Neural cell (in vitro differentiated cells): ENCODE data around the gene PLXNA4.

Source experiments
- EZH2 ChIP-seq: fragments of 200-600, 300-800 bp; shearing (Covaris generic), sonication (generic); IDR thresholded peaks from 2 replicates; pipeline ENCODE4 v1.6.1; 2014; ENCODE audit warnings: antibody characterized with exemption, low read length, borderline replicate concordance, mild to moderate bottlenecking; ENCODE audit not compliant: insufficient read depth, poor library complexity, severe bottlenecking
- MXI1 ChIP-seq: fragments of 450-650 bp; conservative IDR thresholded peaks from 2 replicates; pipeline ENCODE4 v1.6.1; 2014; ENCODE audit warnings: antibody characterized with exemption, mild to moderate bottlenecking; ENCODE audit not compliant: poor library complexity, severe bottlenecking
- POLR2AphosphoS5 ChIP-seq: IDR thresholded peaks from 2 replicates; pipeline ENCODE4 v1.6.1; 2012
- SMC3 ChIP-seq: fragments of 450-650 bp; conservative IDR thresholded peaks from 2 replicates; pipeline ENCODE4 v1.6.1; 2014; ENCODE audit warnings: antibody characterized with exemption, mild to moderate bottlenecking, moderate library complexity; ENCODE audit not compliant: poor library complexity
- TAF1 ChIP-seq: IDR thresholded peaks from 2 replicates; pipeline ENCODE4 v1.6.1; 2012; ENCODE audit warnings: low read depth
- TF ChIP-seq, protein P1 (sequence below): fragments of 450-650 bp; IDR thresholded peaks from 2 replicates; pipeline ENCODE4 v1.5.1; 2014; ENCODE audit warnings: antibody characterized with exemption, mild to moderate bottlenecking, moderate library complexity; ENCODE audit not compliant: poor library complexity, severe bottlenecking

GRCh38 chr7:132152131-132152889 lies 424.0 kb downstream of the PLXNA4 start:
- TF ChIP-seq TAF1 (no peak), MXI1 (no peak), EZH2 (no peak), SMC3 (no peak), POLR2AphosphoS5 (no peak)
- TF ChIP-seq, protein P1, sequence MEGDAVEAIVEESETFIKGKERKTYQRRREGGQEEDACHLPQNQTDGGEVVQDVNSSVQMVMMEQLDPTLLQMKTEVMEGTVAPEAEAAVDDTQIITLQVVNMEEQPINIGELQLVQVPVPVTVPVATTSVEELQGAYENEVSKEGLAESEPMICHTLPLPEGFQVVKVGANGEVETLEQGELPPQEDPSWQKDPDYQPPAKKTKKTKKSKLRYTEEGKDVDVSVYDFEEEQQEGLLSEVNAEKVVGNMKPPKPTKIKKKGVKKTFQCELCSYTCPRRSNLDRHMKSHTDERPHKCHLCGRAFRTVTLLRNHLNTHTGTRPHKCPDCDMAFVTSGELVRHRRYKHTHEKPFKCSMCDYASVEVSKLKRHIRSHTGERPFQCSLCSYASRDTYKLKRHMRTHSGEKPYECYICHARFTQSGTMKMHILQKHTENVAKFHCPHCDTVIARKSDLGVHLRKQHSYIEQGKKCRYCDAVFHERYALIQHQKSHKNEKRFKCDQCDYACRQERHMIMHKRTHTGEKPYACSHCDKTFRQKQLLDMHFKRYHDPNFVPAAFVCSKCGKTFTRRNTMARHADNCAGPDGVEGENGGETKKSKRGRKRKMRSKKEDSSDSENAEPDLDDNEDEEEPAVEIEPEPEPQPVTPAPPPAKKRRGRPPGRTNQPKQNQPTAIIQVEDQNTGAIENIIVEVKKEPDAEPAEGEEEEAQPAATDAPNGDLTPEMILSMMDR: no peak
